Stomach smooth muscle (tissue), 2 donors: ENCODE data around the gene DYRK1B.

Experiments
- H3K27ac ChIP-seq: one replicate; pipeline ENCODE4 v1.7.0; 2013; ENCODE audit warnings: mild to moderate bottlenecking, low read length, inconsistent platforms
- H3K27me3 ChIP-seq, 2 donors: one replicate each; pipeline ENCODE4 v1.7.0; 2013; ENCODE audit warnings: low read length in 2 of 2; ENCODE audit not compliant: insufficient read depth in 2 of 2, control insufficient read depth in 1 of 2
- H3K36me3 ChIP-seq, 2 donors: one replicate each; pipeline ENCODE4 v1.7.0; 2013; ENCODE audit warnings: low read length in 2 of 2; ENCODE audit not compliant: control insufficient read depth in 2 of 2, insufficient read depth in 2 of 2
- H3K4me1 ChIP-seq: one replicate; pipeline ENCODE4 v1.7.0; 2013; ENCODE audit warnings: low read length; ENCODE audit not compliant: control insufficient read depth, insufficient read depth
- H3K4me3 ChIP-seq, 2 donors: one replicate each; pipeline ENCODE4 v1.7.0; 2013; ENCODE audit warnings: low read length in 2 of 2
- H3K9ac ChIP-seq, 2 donors: one replicate each; pipeline ENCODE4 v1.7.0; 2013; ENCODE audit warnings: low read length in 2 of 2, mild to moderate bottlenecking in 1 of 2
- H3K9me3 ChIP-seq, 2 donors: one replicate each; pipeline ENCODE4 v1.7.0; 2013; ENCODE audit warnings: low read length in 2 of 2; ENCODE audit not compliant: control insufficient read depth in 2 of 2
- donor health status: healthy.
- donor health status: Pancreatic carcinoma.

The DYRK1B gene

DNA sequence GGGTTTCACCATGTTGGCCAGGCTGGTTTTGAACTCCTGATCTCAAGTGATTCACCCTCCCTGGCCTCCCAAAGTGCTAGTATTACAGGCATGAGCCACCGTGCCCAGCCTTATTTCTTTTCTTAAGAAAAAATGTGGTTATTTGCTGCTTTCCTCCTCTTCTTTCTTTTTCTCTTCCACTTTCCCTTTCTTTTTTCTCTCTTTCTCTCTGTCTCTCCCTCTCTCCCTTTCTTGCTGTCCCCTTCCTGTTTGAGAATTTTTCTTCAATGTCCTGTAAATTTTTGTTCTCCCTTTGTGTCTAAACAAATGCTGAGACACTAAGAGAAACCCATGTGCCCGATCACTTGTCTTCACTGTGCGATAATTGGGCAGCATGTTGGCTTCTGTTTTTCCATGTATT, 53.1 kb downstream of the DYRK1B start:
- H3K4me1 ChIP-seq = no peaks in the 10 kb centered on the region
- H3K27me3 ChIP-seq = peaks cover 0 to 15% of the 10 kb centered on the region in 2 donors
- H3K27ac ChIP-seq = no peak overlapping the region
- H3K4me3 ChIP-seq = no peak overlapping the region
- H3K36me3 ChIP-seq = no peaks in the 10 kb centered on the region
- H3K9me3 ChIP-seq = no peaks in the 10 kb centered on the region
- no peak overlapping the region for H3K9ac ChIP-seq

GRCh38 chr19:39778763-39779162, 55.2 kb downstream of the DYRK1B start, which contains the start of gene LEUTX:
Gene LEUTX, plus strand, starts transcription at chr19:39778854. Its CDS starts 67 bp downstream, at chr19:39778921.
- Histone ChIP-seq H3K27me3 (peaks cover 0 to 3% of the 10 kb centered on the region in 2 donors), H3K4me3 (no peak within 1 kb of the TSS), H3K36me3 (no peaks in the 10 kb centered on the region), H3K9me3 (no peaks in the 10 kb centered on the region), H3K27ac (no peak within 1 kb of the TSS), H3K9ac (no peak within 1 kb of the TSS), H3K4me1 (no peaks in the 10 kb centered on the region)
